BJ (cell line): Measurements from ENCODE around the gene TRIAP1. TPM values are rescaled to one million over a fixed set of nuclear protein-coding genes. Genes with fewer than 3 reads are reported as not detected.
A peak's percentile ranks its signal among the peaks of the same experiment; 100 is the strongest.

ENCODE experiments used
- CTCF ChIA-PET: fragments of 350-600 bp; formaldehyde crosslinking; extraction: SDS; loops from one replicate; lab custom pipeline; 2021; ENCODE audit warnings: antibody characterized with exemption, inconsistent platforms; lab: Yijun Ruan, JAX
- POLR2A ChIA-PET: fragments of 300-600 bp; sonication (Branson Sonifier 250); formaldehyde crosslinking; extraction: SDS; loops from one replicate; lab custom pipeline; 2021; ENCODE audit warnings: antibody characterized with exemption; lab: Charles Lee
- DNase-seq: peaks from one replicate; pipeline ENCODE4 v3.0.0-alpha.2; 2011; ENCODE audit warnings: low read depth
- H3K27me3 ChIP-seq: 2 replicates; pipeline ENCODE4 v1.6.0; 2011; ENCODE audit warnings: low read length; ENCODE audit not compliant: control insufficient read depth, insufficient read depth
- H3K36me3 ChIP-seq: 2 replicates; pipeline ENCODE4 v1.5.1; 2011; ENCODE audit warnings: low read length; ENCODE audit not compliant: control insufficient read depth, insufficient read depth
- H3K4me3 ChIP-seq: 2 replicates; pipeline ENCODE4 v1.5.1; 2011; ENCODE audit warnings: low read depth, mild to moderate bottlenecking, control low read depth, low read length
- polyA plus RNA-seq: library from polyadenylated mRNA; depleted of rRNA; stranded (reverse); fragments of >200 nt; gene quantifications from 2 replicates; pipeline ENCODE4 v1.2.3, GENCODE V29; 2011
- TF ChIP-seq, protein P1 (sequence below): IDR thresholded peaks from 2 replicates; pipeline ENCODE4 v1.5.1; 2011; ENCODE audit warnings: low read depth, mild to moderate bottlenecking, control low read depth, inconsistent platforms, low read length, moderate library complexity; ENCODE audit not compliant: insufficient read depth

TRIAP1 gene
- polyA plus RNA-seq, 1 experiment, result 24.7 TPM

DNA sequence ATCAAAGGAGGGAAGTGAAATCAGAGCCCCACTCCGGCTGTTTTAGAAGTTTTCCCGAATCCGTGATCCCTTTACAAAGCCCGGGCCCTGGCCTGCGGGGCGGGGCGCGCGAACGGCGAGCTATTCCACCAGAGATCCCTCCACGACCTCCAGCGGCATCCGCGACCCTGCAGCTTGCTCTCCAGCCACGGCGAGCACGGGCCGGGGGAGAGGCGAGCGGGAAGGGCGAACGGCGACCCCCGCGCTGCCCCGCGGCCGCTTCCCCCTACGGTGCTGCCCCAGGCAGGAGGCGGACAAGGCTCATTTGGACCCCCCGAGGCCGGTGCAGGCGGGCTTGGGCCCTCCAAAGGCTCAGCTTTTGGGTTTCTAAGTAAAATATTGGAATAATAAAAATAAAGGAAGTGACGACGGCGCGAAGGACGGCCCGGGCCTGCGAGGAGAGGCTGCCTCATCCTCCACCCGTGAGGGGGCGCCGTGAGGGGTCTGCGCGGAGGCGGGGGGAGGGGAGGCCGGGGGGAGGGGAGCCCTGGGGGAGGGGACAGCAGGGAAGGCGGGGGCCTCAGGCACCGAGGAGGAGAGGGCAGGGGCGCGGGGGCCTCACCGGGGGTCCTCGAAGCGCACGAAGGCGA lies 22.8 kb upstream of the TRIAP1 start:
- ChIA-PET POLR2A (interaction anchor here (0.5 to 1.1 kb wide), 2 partner anchors 61 to 77 kb away, joined by 4 to 7 read pairs; no protein-coding TSS in a partner anchor), CTCF (interaction anchor here (0.9 to 6.0 kb wide), 9 partner anchors 12 to 83 kb away, joined by 3 to 57 read pairs (median 5); partner anchors contain the start of gene DYNLL1)
- H3K36me3 ChIP-seq, result peaks cover 9% of the 10 kb centered on the region
- no peaks in the 10 kb centered on the region for H3K27me3 ChIP-seq
- no peak for DNase-seq
- TF ChIP-seq, protein P1, sequence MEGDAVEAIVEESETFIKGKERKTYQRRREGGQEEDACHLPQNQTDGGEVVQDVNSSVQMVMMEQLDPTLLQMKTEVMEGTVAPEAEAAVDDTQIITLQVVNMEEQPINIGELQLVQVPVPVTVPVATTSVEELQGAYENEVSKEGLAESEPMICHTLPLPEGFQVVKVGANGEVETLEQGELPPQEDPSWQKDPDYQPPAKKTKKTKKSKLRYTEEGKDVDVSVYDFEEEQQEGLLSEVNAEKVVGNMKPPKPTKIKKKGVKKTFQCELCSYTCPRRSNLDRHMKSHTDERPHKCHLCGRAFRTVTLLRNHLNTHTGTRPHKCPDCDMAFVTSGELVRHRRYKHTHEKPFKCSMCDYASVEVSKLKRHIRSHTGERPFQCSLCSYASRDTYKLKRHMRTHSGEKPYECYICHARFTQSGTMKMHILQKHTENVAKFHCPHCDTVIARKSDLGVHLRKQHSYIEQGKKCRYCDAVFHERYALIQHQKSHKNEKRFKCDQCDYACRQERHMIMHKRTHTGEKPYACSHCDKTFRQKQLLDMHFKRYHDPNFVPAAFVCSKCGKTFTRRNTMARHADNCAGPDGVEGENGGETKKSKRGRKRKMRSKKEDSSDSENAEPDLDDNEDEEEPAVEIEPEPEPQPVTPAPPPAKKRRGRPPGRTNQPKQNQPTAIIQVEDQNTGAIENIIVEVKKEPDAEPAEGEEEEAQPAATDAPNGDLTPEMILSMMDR, result peak; percentile 16; the same call in 1 of the 2 replicates
- H3K4me3 ChIP-seq, result peak overlapping the region; percentile 80

DNA sequence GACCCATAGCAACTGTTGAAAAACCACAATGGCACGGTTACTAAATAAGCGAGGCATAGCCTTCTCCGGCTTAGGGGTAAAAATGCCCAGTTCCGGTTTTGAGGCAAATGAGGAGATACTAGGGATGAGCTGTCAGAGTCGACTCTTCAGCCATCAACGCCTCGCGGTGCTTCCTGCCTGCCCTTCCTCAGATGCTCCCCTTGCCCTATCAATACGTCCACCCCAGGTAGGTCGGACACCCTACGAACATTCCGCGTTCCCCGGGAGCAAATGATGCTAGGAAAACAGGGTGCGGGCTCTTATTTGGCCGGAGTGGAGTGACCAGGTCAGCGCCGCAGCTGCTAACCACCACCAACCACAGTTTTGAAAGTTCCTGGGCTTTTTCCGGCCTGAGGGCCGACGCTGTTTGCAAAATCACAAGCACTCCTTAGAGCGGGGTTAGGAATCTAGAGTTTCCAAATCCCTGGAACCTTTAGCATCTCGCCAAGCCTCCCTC lies 22.2 kb upstream of the TRIAP1 start:
- TF ChIP-seq, protein P1, result no peak
- no peak for DNase-seq
- CTCF ChIA-PET, result interaction anchor here (0.8 to 6.0 kb wide), 7 partner anchors 11 to 182 kb away, joined by 3 to 57 read pairs (median 8); partner anchors contain the start of gene DYNLL1
- H3K36me3 ChIP-seq, result peaks cover 12% of the 10 kb centered on the region
- POLR2A ChIA-PET, result interaction anchor here (0.5 to 1.1 kb wide), 3 partner anchors 32 to 77 kb away, joined by 4 to 7 read pairs (median 7); no protein-coding TSS in a partner anchor
- H3K4me3 ChIP-seq, result peak overlapping the region; percentile 80
- H3K27me3 ChIP-seq, result no peaks in the 10 kb centered on the region

DNA sequence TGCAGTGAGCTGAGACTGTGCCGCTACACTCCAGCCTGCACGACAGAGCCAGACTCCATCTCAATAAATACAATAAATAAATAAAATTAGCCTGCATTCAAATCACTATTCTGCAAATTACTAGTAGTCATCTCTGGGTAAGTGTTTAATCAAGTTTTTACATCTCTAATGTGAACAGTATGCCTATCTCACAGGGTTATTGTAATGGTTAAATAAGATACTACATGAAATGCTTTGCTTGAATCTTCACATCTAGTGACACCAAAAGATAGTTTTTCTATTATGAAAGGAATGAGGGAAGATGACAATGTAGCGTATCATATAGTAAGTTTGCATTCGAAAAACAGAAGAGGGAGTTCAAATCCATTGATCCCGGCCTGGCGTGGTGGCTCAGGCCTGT lies 21.3 kb upstream of the TRIAP1 start:
- Histone ChIP-seq H3K36me3 (peaks cover 19% of the 10 kb centered on the region), H3K4me3 (no peak overlapping the region), H3K27me3 (no peaks in the 10 kb centered on the region)
- TF ChIP-seq, protein P1, result no peak
- ChIA-PET POLR2A (interaction anchor here (0.6 to 1.0 kb wide), 2 partner anchors 26 to 69 kb away, joined by 3 read pairs; no protein-coding TSS in a partner anchor), CTCF (interaction anchor here (1.3 to 6.0 kb wide), 3 partner anchors 8 to 23 kb away, joined by 3 to 57 read pairs (median 13); no protein-coding TSS in a partner anchor)
- no peak for DNase-seq

DNA sequence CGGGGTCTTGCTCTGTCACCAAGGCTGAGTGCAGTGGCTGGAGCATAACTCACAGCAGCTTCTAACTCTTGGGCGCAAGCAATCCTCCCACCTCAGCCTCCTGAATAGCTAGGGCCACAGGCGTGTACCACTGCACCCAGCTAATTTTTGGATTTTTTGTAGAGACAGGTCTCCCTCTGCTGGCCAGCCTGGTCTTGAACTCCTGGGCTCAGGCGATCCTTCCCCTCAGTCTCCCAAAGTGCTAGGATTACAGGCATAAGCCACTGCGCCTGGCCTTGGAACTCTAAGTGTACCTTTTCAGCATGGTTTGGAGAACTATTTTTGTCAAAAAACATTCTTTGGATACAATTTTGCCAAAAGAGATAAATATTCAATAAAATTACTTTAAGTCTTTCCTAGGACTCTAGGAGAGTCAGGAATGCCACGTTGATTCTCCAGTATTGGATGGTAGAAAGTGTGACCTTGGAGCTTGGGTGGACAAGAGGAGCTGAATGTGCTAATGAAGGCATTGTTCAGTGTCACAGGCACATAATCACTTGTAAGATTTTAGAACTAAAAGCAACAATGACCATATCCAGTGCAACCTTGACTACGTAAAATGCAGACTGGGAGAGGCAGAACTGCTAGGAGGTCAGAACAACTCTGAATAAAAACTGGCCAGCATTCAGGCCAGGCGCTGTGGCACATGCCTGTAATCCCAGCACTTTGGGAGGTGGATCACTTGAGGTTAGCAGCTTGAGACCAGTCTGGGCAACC lies 20.6 kb upstream of the TRIAP1 start:
- H3K36me3 ChIP-seq, result peaks cover 22% of the 10 kb centered on the region
- CTCF ChIA-PET, result interaction anchor here (0.6 to 6.0 kb wide), 9 partner anchors 8 to 181 kb away, joined by 3 to 57 read pairs (median 3); no protein-coding TSS in a partner anchor
- POLR2A ChIA-PET, result interaction anchor here (0.6 to 1.0 kb wide), 2 partner anchors 26 to 69 kb away, joined by 3 read pairs; no protein-coding TSS in a partner anchor
- TF ChIP-seq, protein P1, result peak; percentile 73
- H3K27me3 ChIP-seq, result no peaks in the 10 kb centered on the region
- DNase-seq, result no peak
- H3K4me3 ChIP-seq, result no peak overlapping the region
